GM12878 (cell line): ENCODE measurements around the gene CALCA.

Experiments
- ATF3 ChIP-seq: IDR thresholded peaks from 2 replicates; pipeline ENCODE4 v1.6.1; 2011; ENCODE audit warnings: low read depth, mild to moderate bottlenecking, low read length, moderate library complexity, borderline replicate concordance; ENCODE audit errors: extremely low read depth
- CHD2 ChIP-seq: IDR thresholded peaks from 2 replicates; pipeline ENCODE4 v1.6.1; 2011; ENCODE audit warnings: low read depth, low read length, improper control_type of control experiment, borderline replicate concordance
- CTCF ChIP-seq, 3 experiments: IDR thresholded peaks in 2 of 3; conservative IDR thresholded peaks in 1 of 3; 2 replicates each; pipeline ENCODE4 v1.5.1; 2011; ENCODE audit warnings: low read depth in 3 of 3, low read length in 3 of 3, mild to moderate bottlenecking in 3 of 3, control low read depth in 2 of 3, moderate library complexity in 2 of 3, inconsistent platforms in 1 of 3, mixed read lengths in 1 of 3; ENCODE audit not compliant: control insufficient read depth in 2 of 3, insufficient read depth in 1 of 3; ENCODE audit errors: extremely low read depth in 1 of 3
- POLR2AphosphoS5 ChIP-seq: IDR thresholded peaks from 2 replicates; pipeline ENCODE4 v1.6.1; 2011; ENCODE audit warnings: mild to moderate bottlenecking, low read length, inconsistent platforms

- TF ChIP-seq POLR2AphosphoS5 (no peak), CTCF (IDR thresholded peaks at IDR 0.05 in 2 of 3, conservative IDR thresholded peaks at IDR 0.05 in 1 of 3; ENCODE audit: control insufficient read depth in 2 of 3, extremely low read depth in 1 of 3, insufficient read depth in 1 of 3, low read depth in 3 of 3, low read length in 3 of 3) (no peak), ATF3 (no peak), CHD2 (no peak)
Measured at GRCh38 chr11:14981507-14981906, 9.4 kb upstream of the CALCA start.
